D721Med (cell line): Measurements from ENCODE around the gene TRPV6.

Source experiments
- DNase-seq: peaks from one replicate; pipeline ENCODE4 v3.0.0; 2011; ENCODE audit warnings: low spot score; ENCODE audit not compliant: insufficient read length
- FAIRE-seq: peaks from 2 replicates; lab custom pipeline; 2011; peaks lifted over from hg19 to GRCh38; lab: Jason Lieb, UNC
- CTCF ChIP-seq: IDR thresholded peaks from 2 replicates; pipeline ENCODE4 v1.5.1; 2012; ENCODE audit warnings: mild to moderate bottlenecking, control low read depth; ENCODE audit not compliant: insufficient read depth; ENCODE audit errors: missing control alignments

TRPV6 gene

GRCh38 chr7:142842251-142842766 lies 43.2 kb downstream of the TRPV6 start:
- DNase-seq (no peak), FAIRE-seq (no peak)
- TF ChIP-seq CTCF = no peak

GRCh38 chr7:142838461-142839213 lies 46.9 kb downstream of the TRPV6 start:
- FAIRE-seq (no peak), DNase-seq (no peak)
- no peak for TF ChIP-seq CTCF

- FAIRE-seq (no peak), DNase-seq (no peak)
- TF ChIP-seq CTCF = no peak
These were observed 49.1 kb downstream of the TRPV6 start for GRCh38 chr7:142836426-142836825.

GRCh38 chr7:142835487-142835886 lies 50.1 kb downstream of the TRPV6 start:
- FAIRE-seq (no peak), DNase-seq (no peak)
- TF ChIP-seq CTCF = no peak

- DNase-seq = no peak
- no peak for FAIRE-seq
- TF ChIP-seq CTCF = no peak
These were observed 52.1 kb downstream of the TRPV6 start for GRCh38 chr7:142833174-142834048.

- no peak for FAIRE-seq
- DNase-seq = no peak
- no peak for TF ChIP-seq CTCF
These were observed 53.1 kb downstream of the TRPV6 start for GRCh38 chr7:142832417-142832816.
